NK-92 (cell line): ENCODE data around the gene ARHGAP6.

Experiments used
- DNase-seq: peaks from one replicate; lab custom pipeline; 2025; ENCODE audit not compliant: unreplicated experiment; lab: John Stamatoyannopoulos, UW

ARHGAP6 gene

DNA sequence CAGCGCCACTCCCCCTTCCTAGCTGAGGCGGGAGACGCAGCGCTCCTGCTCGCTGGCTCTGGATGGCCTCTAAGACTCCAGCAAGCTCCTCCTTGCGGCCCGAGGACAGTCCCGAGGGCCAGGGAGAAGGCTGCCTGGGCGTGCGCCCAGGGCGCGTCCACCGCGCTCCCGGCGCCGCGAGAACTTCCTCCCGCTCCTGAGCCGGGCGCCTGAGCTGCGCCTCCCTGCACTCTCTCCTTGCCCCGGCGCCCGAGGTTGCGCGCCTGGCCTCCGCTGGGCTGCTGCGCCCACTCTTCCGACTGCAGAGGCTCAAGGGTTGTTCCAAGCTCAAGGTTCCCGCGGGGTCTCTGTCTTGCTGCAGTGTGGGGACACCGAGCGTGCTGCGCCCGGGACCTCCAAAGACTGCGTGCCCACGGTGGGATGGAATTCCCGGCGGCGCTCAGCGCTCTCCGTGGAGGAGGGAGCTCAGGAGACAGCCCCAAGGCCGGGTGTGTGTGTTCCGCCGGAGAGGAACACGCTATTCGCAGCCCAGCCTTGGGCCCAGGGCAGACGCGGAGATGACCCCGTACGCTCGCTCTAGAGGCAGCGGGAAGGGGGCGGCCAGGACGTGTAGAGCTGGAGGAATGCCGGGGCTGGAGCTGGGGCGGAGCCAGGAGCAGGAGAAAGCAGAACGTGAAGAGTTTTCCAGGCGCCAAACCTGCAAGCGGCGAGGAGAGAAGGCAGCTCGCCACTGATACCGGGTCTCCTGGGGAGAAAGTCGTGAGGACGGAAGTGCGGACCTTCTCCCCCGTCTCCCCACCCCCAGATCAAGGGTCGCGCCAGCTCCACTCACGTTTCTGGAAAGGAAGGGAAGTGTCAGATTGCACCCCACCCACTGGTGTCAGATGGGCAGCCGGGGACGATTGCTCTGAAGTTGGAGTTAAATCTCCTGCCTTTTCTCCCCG, at the start of gene ARHGAP6:
Gene ARHGAP6 (minus strand): TSS at position 753 of the 944 bp plus-strand sequence. CDS start 1,092 bp downstream, outside the sequence.
- no peak for DNase-seq

- DNase-seq = no peak
Observed at GRCh38 chrX:11704725-11705495, 39.2 kb upstream of the ARHGAP6 start.

- DNase-seq = no peak
Observed at GRCh38 chrX:11703855-11704254, 38.1 kb upstream of the ARHGAP6 start.

GRCh38 chrX:11702965-11703631, 37.4 kb upstream of the ARHGAP6 start:
- DNase-seq = no peak

DNA sequence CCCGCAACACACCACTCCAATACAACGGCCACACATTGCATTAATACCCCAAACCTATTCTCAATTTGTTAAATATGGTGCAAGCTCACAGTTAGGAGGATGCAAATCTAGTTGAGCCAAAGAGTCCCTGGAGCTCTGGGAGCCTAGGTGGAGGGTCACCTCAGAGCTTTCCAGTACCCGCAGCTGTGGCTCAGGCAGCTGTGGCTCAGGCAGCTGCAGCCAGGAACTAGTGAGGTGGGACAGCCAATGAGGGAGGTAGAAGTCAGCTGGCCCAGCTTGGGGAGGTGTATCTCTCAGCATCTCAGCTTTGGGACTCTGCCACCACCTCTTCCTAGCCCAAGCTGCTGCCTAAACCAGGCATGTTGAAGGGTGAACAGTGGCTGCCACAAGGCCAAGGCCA, 36.7 kb upstream of the ARHGAP6 start:
- DNase-seq = no peak

- no peak for DNase-seq
Observed at GRCh38 chrX:11698702-11699101, 33.0 kb upstream of the ARHGAP6 start.

GRCh38 chrX:11688201-11688600, 22.5 kb upstream of the ARHGAP6 start:
- no peak for DNase-seq

- no peak for DNase-seq
Observed at GRCh38 chrX:11687157-11687556, 21.4 kb upstream of the ARHGAP6 start.

DNA sequence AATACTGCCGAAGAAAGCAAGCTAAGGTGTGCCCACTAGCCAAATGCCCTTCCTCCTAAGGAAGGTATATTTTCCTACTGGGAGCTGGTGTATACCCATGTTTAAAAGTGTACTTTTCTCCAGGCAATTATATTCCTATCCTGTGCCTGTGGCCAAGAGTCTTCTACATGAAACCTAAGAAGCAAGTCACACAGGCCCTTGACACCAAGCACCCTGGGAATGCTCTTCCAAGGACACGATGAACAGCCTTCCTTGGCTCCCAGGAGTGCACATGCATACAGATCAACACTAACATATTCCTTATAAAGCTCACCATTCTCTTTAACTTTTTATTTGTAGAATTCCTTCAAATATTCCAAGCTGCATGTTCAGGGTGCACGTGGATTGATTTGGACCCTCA, 17.3 kb upstream of the ARHGAP6 start:
- DNase-seq = no peak

- no peak for DNase-seq
Observed at GRCh38 chrX:11678158-11678557, 12.4 kb upstream of the ARHGAP6 start.

DNA sequence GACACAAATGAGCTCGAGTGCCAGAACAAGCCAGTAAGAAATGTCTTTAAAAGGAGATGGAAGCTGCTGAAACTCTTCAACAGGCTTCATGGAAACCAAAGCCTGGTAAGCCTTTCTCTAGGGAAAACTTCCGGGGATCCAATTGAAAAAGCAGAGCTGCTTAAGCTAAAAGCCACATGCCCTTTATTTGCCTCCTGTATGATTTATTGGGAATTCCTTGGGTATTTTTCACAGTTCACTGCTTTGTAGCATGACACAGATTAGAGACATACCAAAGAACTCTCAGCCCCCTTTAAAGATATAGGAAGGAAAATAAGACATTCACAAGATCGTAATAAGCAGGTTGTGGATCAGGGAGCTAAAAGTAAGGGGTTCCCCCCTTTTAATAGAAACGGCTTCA, 6.5 kb upstream of the ARHGAP6 start:
- DNase-seq = no peak

DNA sequence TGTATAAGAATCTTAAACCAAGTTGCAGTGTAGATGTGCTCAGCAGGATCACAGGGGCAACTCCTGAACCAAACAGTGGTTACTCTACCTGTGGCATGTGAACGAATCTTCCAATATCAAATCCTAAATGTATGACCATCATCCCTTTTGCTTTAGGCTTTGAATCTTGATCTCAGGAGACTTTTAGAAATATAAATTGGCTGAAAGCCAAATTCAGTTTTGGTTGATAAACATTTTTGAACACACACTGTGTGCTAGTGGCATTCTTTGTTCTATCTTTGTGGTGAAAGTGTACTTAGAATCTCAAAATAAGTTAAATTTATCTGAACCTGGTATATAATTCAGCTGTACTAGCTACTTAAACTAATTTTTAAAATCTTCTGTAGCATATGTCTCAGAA, 4.6 kb upstream of the ARHGAP6 start:
- no peak for DNase-seq

DNA sequence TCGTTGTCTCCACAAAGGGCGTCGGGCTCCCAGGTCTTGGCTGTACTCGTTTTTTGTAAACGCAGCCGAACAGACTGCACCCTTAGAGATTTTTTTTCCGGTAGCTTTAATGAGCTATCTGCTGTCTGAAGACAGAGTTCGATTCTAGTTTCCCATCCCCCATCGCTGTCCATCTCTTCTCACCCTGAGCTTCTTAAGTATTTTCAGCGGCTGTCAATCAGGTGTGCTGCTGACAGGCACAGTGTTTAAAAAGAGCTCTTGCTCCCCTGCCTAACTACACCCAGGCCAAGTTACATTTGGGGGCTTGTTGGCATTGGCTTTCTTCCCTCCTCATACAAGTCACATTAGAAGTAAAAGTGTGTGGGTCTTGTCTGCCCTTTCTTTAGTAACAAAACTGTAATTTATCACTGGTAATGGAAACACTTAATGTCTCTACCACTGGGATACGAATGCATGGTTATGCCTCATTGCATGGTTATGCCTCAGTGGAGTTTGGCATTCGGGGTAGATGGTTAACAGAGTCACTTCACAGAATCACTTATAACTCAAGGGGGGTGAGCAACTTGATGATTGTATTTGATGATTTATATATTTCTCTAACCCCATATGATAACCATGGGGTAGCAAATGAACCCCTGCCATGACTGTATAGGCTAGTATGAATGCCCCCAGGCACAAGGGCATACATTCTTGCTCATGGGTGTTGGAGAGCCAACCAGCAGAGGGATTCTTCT, 1.4 kb upstream of the ARHGAP6 start:
- no peak for DNase-seq

- DNase-seq = no peak
Observed at GRCh38 chrX:11666164-11666563, 444 bp upstream of the ARHGAP6 start.

- DNase-seq = no peak
Observed at GRCh38 chrX:11664211-11665167, 1.2 kb downstream of the ARHGAP6 start.

DNA sequence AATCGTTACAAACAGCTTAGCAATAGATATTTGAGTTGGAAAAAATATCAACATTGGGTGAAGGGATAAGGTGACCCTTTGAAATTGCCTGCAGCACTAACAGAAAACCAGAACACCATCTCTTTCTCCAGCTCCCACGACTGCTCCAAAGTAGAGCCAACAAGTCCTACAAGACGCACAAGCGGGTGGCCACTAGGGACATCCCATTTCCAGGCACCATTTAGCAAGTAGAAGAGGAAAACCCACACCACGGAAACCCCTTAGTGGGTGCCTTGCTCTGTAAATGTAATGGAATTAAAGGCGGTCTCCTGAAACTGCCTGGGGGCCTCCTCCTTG, 1.9 kb downstream of the ARHGAP6 start:
- DNase-seq = no peak

DNA sequence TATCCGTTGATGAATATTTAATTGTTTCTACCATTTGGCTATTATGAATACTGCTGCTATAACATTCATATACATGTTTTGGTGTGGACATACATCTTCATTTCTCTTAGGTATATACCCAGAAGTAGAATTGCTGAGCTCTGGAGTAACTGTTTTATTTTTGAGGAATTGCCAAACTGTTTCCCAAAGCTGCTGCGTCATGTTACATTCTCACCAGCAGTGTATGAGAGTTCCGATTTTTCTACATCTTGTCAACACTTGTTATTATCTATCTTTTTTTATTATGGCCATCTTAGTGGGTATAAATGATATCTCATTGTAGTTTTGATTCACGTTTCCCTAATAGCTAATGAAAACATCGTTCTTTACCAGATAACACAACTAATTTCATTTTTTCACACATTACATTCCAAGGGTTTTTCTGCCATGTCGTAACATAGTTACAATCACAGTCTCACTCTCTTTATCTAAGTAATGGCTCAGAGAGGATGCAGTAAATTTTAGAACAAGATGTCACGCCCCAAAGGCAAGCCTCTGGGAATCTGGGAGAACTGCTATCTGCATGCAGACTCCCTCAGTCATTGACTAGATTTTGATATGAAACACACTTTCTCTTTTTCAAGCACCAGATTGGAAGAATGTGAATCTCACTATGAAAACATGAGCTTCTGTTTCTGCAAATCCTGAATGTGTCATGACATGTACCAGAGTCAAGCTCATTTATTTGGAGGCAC, 10.3 kb downstream of the ARHGAP6 start:
- DNase-seq = no peak

DNA sequence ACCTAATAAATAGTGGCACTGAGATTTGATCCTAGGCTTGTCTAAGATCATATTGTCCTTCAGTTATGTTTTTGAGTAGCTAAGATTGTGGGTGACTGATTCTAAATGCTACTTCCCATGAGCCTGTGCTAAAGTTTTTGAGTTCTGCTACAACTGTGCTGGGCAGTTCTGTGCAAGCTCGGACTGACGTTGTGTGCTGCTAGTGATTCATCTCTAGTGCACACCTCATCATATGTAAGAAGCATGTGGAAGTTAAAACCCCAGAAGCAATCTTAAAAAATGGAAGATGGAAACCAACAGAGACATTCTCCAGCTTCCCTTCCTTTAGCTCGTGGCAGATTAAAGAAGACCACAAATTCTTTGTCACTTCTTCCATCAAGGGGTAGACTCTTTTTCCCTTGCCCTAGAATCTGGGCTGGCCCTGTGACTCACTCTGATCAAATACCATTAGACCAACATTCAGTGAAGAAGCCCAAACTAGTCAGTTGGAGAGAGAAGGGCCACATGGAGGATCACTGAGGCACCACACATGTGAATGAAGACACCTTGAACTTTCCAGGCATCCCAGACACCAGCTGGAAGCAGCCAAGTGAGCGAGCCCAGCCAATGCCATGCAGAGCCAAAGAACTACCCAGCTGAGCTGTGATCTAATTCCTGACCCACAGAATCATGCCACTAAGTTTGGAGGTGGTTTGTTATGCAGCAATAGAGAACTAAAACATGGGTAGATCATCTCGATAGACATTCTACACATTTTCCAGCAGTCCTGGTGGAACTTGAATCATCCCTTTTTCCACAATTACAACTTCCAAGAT, 16.8 kb downstream of the ARHGAP6 start:
- DNase-seq = no peak
